ENCODE measurements around the gene RECQL5.

The RECQL5 gene

GRCh38 chr17:75673487-75673886 is 6.5 kb upstream of the RECQL5 start:
- Mint-ChIP-seq H3K27ac (no peak overlapping the region), H3K27me3 (no peaks in the 10 kb centered on the region), H3K9me3 (no peaks in the 10 kb centered on the region), H3K4me1 (peaks cover 22% of the 10 kb centered on the region), H3K4me3 (no peak overlapping the region), H3K36me3 (ENCODE audit: low read depth) (peaks cover 33% of the 10 kb centered on the region)
- no peak for ATAC-seq
- no peak for DNase-seq

GRCh38 chr17:75672011-75672410 is 5.1 kb upstream of the RECQL5 start:
- ATAC-seq, result no peak
- Mint-ChIP-seq H3K4me1 (peaks cover 12% of the 10 kb centered on the region), H3K36me3 (ENCODE audit: low read depth) (peaks cover 32% of the 10 kb centered on the region), H3K4me3 (no peak overlapping the region), H3K27ac (no peak overlapping the region), H3K27me3 (no peaks in the 10 kb centered on the region), H3K9me3 (no peaks in the 10 kb centered on the region)
- DNase-seq, result no peak

GRCh38 chr17:75670868-75671267 is 3.9 kb upstream of the RECQL5 start:
- no peak for ATAC-seq
- Mint-ChIP-seq H3K4me3 (no peak overlapping the region), H3K27ac (no peak overlapping the region), H3K4me1 (peaks cover 15% of the 10 kb centered on the region), H3K27me3 (no peaks in the 10 kb centered on the region), H3K36me3 (ENCODE audit: low read depth) (peaks cover 28% of the 10 kb centered on the region), H3K9me3 (no peaks in the 10 kb centered on the region)
- DNase-seq, result no peak

- Mint-ChIP-seq H3K4me3 (no peak overlapping the region), H3K9me3 (no peaks in the 10 kb centered on the region), H3K27ac (no peak overlapping the region), H3K36me3 (ENCODE audit: low read depth) (peaks cover 31% of the 10 kb centered on the region), H3K27me3 (no peaks in the 10 kb centered on the region), H3K4me1 (peaks cover 18% of the 10 kb centered on the region)
- DNase-seq, result no peak
- no peak for ATAC-seq
These were observed 1.5 kb upstream of the RECQL5 start for GRCh38 chr17:75668489-75668888.

- Mint-ChIP-seq H3K4me1 (peaks cover 18% of the 10 kb centered on the region), H3K9me3 (no peaks in the 10 kb centered on the region), H3K36me3 (ENCODE audit: low read depth) (peaks cover 27% of the 10 kb centered on the region), H3K4me3 (no peak overlapping the region), H3K27ac (no peak overlapping the region), H3K27me3 (no peaks in the 10 kb centered on the region)
- DNase-seq, result no peak
- no peak for ATAC-seq
These were observed 871 bp upstream of the RECQL5 start for GRCh38 chr17:75667825-75668224.

GRCh38 chr17:75665981-75666380 is 973 bp downstream of the RECQL5 start:
- peak overlapping the region; percentile 18 for H3K27ac Mint-ChIP-seq
- H3K4me3 Mint-ChIP-seq, result no peak overlapping the region

GRCh38 chr17:75664099-75664549 is 2.8 kb downstream of the RECQL5 start:
- no peaks in the 10 kb centered on the region for H3K9me3 Mint-ChIP-seq
- peak overlapping the region; percentile 9 for H3K27ac Mint-ChIP-seq
- ATAC-seq (peak; percentile 21), DNase-seq (no peak)
- H3K27me3 Mint-ChIP-seq, result no peaks in the 10 kb centered on the region
- no peak overlapping the region for H3K4me3 Mint-ChIP-seq
- H3K36me3 Mint-ChIP-seq (ENCODE audit: low read depth), result peaks cover 15% of the 10 kb centered on the region
- H3K4me1 Mint-ChIP-seq, result peaks cover 9% of the 10 kb centered on the region

More at GRCh38 chr17:75665981-75666380, 973 bp downstream of the RECQL5 start:
- peaks cover 26% of the 10 kb centered on the region for H3K36me3 Mint-ChIP-seq (ENCODE audit: low read depth)
- DNase-seq (no peak), ATAC-seq (no peak)
- no peaks in the 10 kb centered on the region for H3K9me3 Mint-ChIP-seq
- H3K4me1 Mint-ChIP-seq, result peaks cover 18% of the 10 kb centered on the region
- H3K27me3 Mint-ChIP-seq, result no peaks in the 10 kb centered on the region

GRCh38 chr17:75662511-75662910 is 4.4 kb downstream of the RECQL5 start:
- H3K4me1 Mint-ChIP-seq, result peaks cover 9% of the 10 kb centered on the region
- ATAC-seq, result no peak
- H3K27ac Mint-ChIP-seq, result no peak overlapping the region
- DNase-seq, result no peak
- H3K4me3 Mint-ChIP-seq, result no peak overlapping the region
- H3K9me3 Mint-ChIP-seq, result no peaks in the 10 kb centered on the region
- H3K36me3 Mint-ChIP-seq (ENCODE audit: low read depth), result peaks cover 7% of the 10 kb centered on the region
- H3K27me3 Mint-ChIP-seq, result no peaks in the 10 kb centered on the region

- ATAC-seq (no peak), DNase-seq (no peak)
- Mint-ChIP-seq H3K27ac (no peak overlapping the region), H3K4me3 (no peak overlapping the region), H3K9me3 (no peaks in the 10 kb centered on the region), H3K36me3 (ENCODE audit: low read depth) (peaks cover 11% of the 10 kb centered on the region), H3K4me1 (peaks cover 9% of the 10 kb centered on the region), H3K27me3 (no peaks in the 10 kb centered on the region)
These were observed 5.4 kb downstream of the RECQL5 start for GRCh38 chr17:75661531-75661930.

- ATAC-seq, result no peak
- Mint-ChIP-seq H3K36me3 (ENCODE audit: low read depth) (peaks cover 8% of the 10 kb centered on the region), H3K27me3 (no peaks in the 10 kb centered on the region), H3K4me1 (peaks cover 3% of the 10 kb centered on the region), H3K27ac (no peak overlapping the region), H3K4me3 (no peak overlapping the region), H3K9me3 (no peaks in the 10 kb centered on the region)
- DNase-seq, result no peak
These were observed 8.7 kb downstream of the RECQL5 start for GRCh38 chr17:75658237-75658636.

- Mint-ChIP-seq H3K36me3 (ENCODE audit: low read depth) (peaks cover 7% of the 10 kb centered on the region), H3K4me3 (no peak overlapping the region), H3K27me3 (no peaks in the 10 kb centered on the region), H3K4me1 (peaks cover 5% of the 10 kb centered on the region), H3K27ac (no peak overlapping the region), H3K9me3 (no peaks in the 10 kb centered on the region)
- ATAC-seq, result no peak
- no peak for DNase-seq
These were observed 12.8 kb downstream of the RECQL5 start for GRCh38 chr17:75654176-75654575.

- Mint-ChIP-seq H3K27me3 (no peaks in the 10 kb centered on the region), H3K27ac (no peak overlapping the region), H3K36me3 (ENCODE audit: low read depth) (peaks cover 9% of the 10 kb centered on the region), H3K4me3 (no peak overlapping the region), H3K4me1 (peaks cover 5% of the 10 kb centered on the region), H3K9me3 (no peaks in the 10 kb centered on the region)
- ATAC-seq, result peak; percentile 71
- DNase-seq, result peak; percentile 39
These were observed 13.9 kb downstream of the RECQL5 start for GRCh38 chr17:75652934-75653549.

- ATAC-seq, result no peak
- Mint-ChIP-seq H3K36me3 (ENCODE audit: low read depth) (peaks cover 7% of the 10 kb centered on the region), H3K4me1 (peaks cover 5% of the 10 kb centered on the region), H3K27ac (no peak overlapping the region), H3K4me3 (no peak overlapping the region), H3K27me3 (no peaks in the 10 kb centered on the region), H3K9me3 (no peaks in the 10 kb centered on the region)
- no peak for DNase-seq
These were observed 14.6 kb downstream of the RECQL5 start for GRCh38 chr17:75652341-75652740.

- no peaks in the 10 kb centered on the region for H3K9me3 Mint-ChIP-seq
- DNase-seq (no peak), ATAC-seq (no peak)
- no peaks in the 10 kb centered on the region for H3K27me3 Mint-ChIP-seq
- H3K4me1 Mint-ChIP-seq, result peaks cover 8% of the 10 kb centered on the region
- no peak overlapping the region for H3K27ac Mint-ChIP-seq
- no peak overlapping the region for H3K4me3 Mint-ChIP-seq
- H3K36me3 Mint-ChIP-seq (ENCODE audit: low read depth), result peaks cover 5% of the 10 kb centered on the region
These were observed 16.1 kb downstream of the RECQL5 start for GRCh38 chr17:75650874-75651273.

GRCh38 chr17:75649687-75650086 is 17.3 kb downstream of the RECQL5 start:
- H3K4me1 Mint-ChIP-seq, result peaks cover 14% of the 10 kb centered on the region
- DNase-seq (no peak), ATAC-seq (no peak)
- peaks cover 5% of the 10 kb centered on the region for H3K36me3 Mint-ChIP-seq (ENCODE audit: low read depth)
- H3K9me3 Mint-ChIP-seq, result no peaks in the 10 kb centered on the region
- no peak overlapping the region for H3K4me3 Mint-ChIP-seq
- no peaks in the 10 kb centered on the region for H3K27me3 Mint-ChIP-seq
- no peak overlapping the region for H3K27ac Mint-ChIP-seq

GRCh38 chr17:75647921-75648320 is 19.0 kb downstream of the RECQL5 start:
- Mint-ChIP-seq H3K9me3 (no peaks in the 10 kb centered on the region), H3K36me3 (ENCODE audit: low read depth) (peaks cover 5% of the 10 kb centered on the region), H3K27me3 (no peaks in the 10 kb centered on the region)

More at GRCh38 chr17:75647921-75648320, 19.0 kb downstream of the RECQL5 start:
- DNase-seq (no peak), ATAC-seq (no peak)
- H3K4me1 Mint-ChIP-seq, result peaks cover 11% of the 10 kb centered on the region
- no peak overlapping the region for H3K27ac Mint-ChIP-seq
- H3K4me3 Mint-ChIP-seq, result no peak overlapping the region

Data from activated naive CD8-positive, alpha-beta T cell treated with anti-CD3 and anti-CD28 coated beads, Interleukin-2, amount 50 U/mL, for 24 hours (primary cell).